ENCODE measurements around the gene ZNF148.

ZNF148 gene

DNA sequence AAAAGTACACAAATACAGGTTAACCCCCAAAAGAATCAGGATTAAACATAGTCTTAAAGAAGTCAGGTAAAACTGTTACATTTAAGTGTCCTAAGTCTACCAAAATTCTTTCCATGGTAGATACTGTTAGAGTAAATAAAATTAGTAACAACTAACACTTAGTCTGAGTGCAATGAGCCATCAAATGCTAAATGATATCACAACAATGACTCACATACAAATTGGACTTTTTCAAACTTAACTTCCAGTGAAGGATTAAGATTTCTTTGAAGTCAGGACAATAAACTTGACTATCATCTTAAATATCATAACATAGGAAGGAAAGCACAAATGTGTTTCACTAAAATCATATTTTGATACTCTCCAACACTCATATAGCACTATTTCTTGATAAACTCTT is 43.9 kb downstream of the ZNF148 start:
- no peak for DNase-seq (ENCODE audit: low read depth in 2 of 2)

DNA sequence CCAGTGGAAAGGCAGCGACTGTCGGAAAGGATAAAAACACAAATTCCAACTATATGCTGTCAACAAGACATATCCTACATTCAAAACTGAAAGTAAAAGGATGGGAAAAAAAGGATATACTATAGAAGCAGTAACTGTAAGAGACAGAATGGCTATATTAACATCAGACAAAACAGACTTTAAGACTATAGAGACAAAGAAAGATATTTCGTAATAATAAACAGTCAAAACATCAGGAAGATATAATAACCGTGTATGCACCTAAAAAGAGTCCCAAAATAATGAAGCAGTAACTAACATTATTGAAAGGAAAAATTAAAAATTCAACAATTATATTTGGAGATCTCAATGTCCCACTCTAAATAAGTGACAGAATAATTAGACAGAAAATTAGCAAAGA is 48.2 kb downstream of the ZNF148 start:
- no peak for DNase-seq (ENCODE audit: low read depth in 2 of 2)

- DNase-seq (ENCODE audit: low read depth in 2 of 2): no peak
Measured at GRCh38 chr3:125325746-125326145, 49.4 kb downstream of the ZNF148 start.

GRCh38 chr3:125324341-125324740 is 50.8 kb downstream of the ZNF148 start:
- no peak for DNase-seq (ENCODE audit: low read depth in 2 of 2)

DNA sequence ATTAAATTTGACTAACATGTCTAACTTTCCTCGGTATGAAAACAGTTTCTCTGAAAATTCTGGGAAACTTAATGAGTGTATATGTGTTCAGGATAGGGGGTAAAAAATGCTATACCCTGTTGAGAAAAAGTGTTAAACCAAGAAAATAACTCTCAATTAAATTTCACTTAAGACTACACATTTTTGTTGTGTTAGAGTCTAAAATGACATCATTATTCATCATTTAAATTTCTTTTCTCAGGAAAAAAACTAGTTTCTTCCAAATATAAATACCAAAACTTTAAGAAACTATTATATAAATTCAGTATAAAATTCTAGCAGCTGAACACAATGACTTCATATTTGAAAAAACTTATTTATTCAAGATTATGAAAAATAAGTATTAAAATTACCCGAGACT is 52.2 kb downstream of the ZNF148 start:
- DNase-seq (ENCODE audit: low read depth in 2 of 2): no peak

GRCh38 chr3:125322166-125322565 is 53.0 kb downstream of the ZNF148 start:
- DNase-seq (ENCODE audit: low read depth in 2 of 2): no peak

DNA sequence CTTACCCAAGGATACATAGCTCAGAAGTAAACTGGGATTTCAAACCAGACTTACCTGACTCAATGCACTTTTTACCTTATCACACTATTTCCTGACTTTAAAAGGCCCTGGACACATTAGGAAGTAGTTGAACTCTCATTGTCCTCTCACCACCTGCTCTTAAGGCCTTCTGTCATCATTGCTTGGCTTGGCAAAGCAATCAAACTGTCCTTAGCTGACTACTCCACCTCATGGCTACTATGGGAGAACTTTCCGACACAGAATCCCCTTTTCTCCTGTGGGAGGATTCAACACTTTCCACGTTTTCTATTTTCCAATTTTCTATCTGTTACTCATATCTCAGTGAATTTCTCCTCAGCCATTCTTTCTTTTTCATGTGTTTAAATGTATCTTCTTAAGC is 55.4 kb downstream of the ZNF148 start:
- no peak for DNase-seq (ENCODE audit: low read depth in 2 of 2)

DNA sequence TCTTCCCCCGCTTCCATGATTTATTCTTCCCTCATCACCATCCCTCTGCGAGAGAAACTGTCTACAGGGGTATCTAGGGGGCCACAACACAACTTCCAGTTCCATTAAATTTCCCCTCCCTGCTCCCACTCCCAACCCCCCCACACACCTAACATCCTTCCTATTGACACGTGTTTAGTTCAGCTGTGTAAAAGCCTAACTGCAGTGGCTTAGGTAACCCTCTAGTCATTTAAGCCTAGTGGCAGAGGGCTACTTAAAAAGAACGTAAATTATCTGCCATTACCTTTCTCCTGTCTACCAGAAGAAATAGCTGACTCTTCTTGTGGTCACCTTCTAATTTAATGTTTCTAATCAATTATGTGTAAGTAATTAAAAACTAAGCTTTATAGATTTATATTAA is 56.3 kb downstream of the ZNF148 start:
- DNase-seq (ENCODE audit: low read depth in 2 of 2): no peak

- DNase-seq (ENCODE audit: low read depth in 2 of 2): no peak
Measured at GRCh38 chr3:125318167-125318865, 56.8 kb downstream of the ZNF148 start.

- no peak for DNase-seq (ENCODE audit: low read depth in 2 of 2)
Measured at GRCh38 chr3:125317761-125318160, 57.4 kb downstream of the ZNF148 start.

DNA sequence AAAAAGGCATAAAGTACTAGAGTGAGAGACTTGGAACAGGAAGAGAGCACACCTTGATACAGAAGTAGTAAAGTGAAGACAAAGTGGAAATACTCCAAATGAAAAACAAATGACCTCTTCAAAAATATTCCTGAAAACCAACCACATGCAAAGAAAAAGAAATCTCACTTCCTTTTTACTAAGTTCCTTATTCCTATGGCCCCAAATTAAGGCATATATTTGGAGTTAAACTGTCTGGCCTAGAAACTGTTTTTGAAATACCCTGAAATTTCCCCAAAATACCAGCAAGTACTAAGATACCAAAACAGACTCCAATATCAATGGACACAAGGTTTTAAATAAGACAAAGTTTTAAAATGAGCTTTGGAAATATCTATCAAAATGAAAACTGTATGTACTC is 58.2 kb downstream of the ZNF148 start:
- DNase-seq (ENCODE audit: low read depth in 2 of 2): no peak

DNA sequence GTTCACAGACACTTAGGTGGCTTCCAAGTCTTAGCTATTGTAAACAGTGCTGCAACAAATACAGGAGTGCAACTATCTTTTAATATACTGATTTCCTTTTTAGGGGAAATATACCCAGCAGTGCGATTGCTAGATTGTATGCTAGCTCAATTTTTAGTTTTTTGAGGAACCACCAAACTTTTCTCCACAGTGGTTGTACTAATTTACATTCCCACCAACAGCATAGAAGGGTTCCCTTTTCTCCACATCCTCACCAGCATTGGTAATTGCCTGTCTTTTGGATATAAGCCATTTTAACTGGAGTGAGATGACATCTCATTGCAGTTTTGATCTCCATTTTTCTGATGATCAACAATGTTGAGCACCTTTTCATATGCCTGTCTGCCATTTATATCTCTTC is 58.9 kb downstream of the ZNF148 start:
- no peak for DNase-seq (ENCODE audit: low read depth in 2 of 2)

- no peak for DNase-seq (ENCODE audit: low read depth in 2 of 2)
Measured at GRCh38 chr3:125313060-125313635, 62.0 kb downstream of the ZNF148 start.

GRCh38 chr3:125310623-125311081 is 64.5 kb downstream of the ZNF148 start:
- peak; percentile 10 to 15 for DNase-seq (ENCODE audit: low read depth in 2 of 2)

GRCh38 chr3:125309476-125309875 is 65.6 kb downstream of the ZNF148 start:
- no peak for DNase-seq (ENCODE audit: low read depth in 2 of 2)

DNA sequence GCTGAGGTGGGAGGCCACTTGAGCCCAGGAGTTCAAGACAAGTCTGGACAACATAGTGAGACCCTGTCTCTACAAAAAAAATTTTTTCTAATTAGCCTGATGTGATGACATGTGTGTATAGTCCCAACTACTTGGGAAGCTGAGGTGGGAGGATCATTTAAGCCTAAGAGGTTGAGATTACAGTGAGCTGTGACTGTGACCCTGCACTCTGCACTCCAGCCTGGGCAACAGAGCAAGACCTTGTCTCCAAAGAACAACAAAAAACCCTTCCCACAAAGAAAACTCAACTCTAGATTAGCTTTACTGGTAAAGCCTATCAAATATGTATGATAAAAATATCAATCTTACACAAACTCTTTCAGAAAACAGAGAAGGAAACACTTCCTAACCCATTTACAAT is 68.5 kb downstream of the ZNF148 start:
- no peak for DNase-seq (ENCODE audit: low read depth in 2 of 2)

DNA sequence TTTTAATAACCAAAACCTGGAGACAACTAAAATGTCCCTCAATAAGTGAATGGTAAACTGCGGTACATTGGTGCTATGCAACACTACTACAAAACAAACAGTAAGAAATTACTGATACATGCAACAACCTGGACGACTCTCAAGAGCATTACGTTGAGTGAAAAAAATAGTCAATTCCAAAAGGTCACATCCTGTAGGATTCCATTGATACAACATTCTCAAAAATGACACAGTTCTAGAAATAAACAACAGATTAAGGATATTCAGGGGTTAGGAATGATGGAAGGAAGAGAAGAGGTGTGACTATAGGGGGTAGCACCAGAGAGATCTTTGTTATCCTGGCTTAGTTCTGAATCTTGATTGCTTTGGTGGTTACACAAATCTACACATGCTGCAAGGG is 72.2 kb downstream of the ZNF148 start:
- no peak for DNase-seq (ENCODE audit: low read depth in 2 of 2)

DNA sequence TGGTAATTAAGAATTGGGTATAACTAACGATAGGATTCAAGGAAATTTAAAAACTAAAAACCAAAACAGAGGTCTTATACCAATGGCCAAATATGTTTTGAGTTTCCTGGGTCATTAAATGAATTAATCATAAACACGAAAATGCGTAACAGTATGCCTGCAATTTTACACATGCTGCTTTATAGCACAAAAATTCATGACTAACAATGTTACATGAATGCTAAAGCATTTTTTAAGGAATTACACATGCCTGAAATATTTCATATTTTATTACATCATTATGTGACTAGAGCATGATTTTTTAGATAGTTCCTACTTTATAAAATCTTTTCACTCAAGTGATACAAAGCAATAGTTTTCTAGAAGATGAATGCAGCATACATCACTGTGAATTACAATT is 74.7 kb downstream of the ZNF148 start:
- no peak for DNase-seq (ENCODE audit: low read depth in 2 of 2)

GRCh38 chr3:125294411-125294810 is 80.7 kb downstream of the ZNF148 start:
- DNase-seq (ENCODE audit: low read depth in 2 of 2): no peak

- no peak for DNase-seq (ENCODE audit: low read depth in 2 of 2)
Measured at GRCh38 chr3:125292015-125292414, 83.1 kb downstream of the ZNF148 start.

DNA sequence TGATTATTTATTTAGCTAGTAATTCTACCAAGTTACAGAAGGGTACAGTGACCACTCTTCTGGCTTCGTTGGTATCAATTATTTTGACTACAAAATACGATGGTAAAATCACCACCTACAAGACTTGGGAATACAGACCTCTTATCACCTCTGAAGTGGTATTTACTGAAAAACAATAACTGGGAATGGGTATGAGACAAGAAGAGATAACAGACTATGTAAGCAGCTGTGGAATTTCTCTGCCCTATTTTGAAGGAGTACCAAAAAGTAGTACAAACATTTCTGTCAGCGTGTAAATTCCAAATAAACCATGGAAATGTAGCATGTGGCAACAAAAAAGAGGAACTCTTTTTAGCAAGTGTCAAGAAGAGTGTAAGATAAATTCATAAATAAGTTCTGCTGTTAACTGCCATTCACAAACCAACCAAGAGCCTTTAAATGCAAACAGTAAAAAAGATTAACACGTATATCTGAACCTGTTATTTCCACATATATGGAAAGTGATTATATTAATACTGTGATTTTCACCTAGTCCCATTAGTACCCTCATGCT is 85.6 kb downstream of the ZNF148 start:
- no peak for DNase-seq (ENCODE audit: low read depth in 2 of 2)

DNA sequence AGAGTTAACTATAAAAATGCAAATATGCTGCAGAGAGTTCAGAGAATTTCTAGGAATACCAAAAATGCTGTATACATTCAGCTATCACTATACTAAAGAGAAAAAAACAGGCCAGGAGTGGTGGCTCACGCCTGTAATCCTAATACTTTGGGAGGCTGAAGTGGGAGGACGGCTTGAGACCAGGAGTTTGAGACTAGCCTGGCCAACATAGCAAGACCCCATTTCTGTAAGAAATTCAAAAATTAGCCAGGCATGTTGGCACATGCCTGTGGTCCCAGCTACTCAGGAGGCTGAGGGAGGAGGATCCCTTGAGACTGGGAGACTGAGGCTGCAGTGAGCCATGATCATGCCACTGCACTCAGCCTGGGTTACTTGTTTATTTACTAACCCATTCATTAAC is 87.9 kb downstream of the ZNF148 start:
- no peak for DNase-seq (ENCODE audit: low read depth in 2 of 2)

- no peak for DNase-seq (ENCODE audit: low read depth in 2 of 2)
Measured at GRCh38 chr3:125281381-125281780, 93.7 kb downstream of the ZNF148 start.

Measured in stimulated activated CD8-positive, alpha-beta memory T cell treated with anti-CD3 and anti-CD28 coated beads, Interleukin-2, amount 100 ng/mL, for 1 hour (primary cell).